Fibroblast of skin of abdomen (primary cell): ENCODE measurements around the gene GBX1.
A peak's percentile ranks its signal among the peaks of the same experiment; 100 is the strongest.

Experiments
- DNase-seq: peaks from one replicate; pipeline ENCODE4 v3.0.0-alpha.2; 2013

GBX1 gene

GRCh38 chr7:151114151-151115090, 53.1 kb downstream of the GBX1 start:
- no peak for DNase-seq

- DNase-seq = peak; percentile 89
Observed at GRCh38 chr7:151113344-151114150, 53.9 kb downstream of the GBX1 start.

GRCh38 chr7:151110941-151111645, 56.4 kb downstream of the GBX1 start:
- peak; percentile 69 for DNase-seq

- DNase-seq = no peak
Observed at GRCh38 chr7:151110236-151110940, 57.1 kb downstream of the GBX1 start.

GRCh38 chr7:151109094-151110048, 58.1 kb downstream of the GBX1 start:
- peak; percentile 39 for DNase-seq

- DNase-seq = no peak
Observed at GRCh38 chr7:151107882-151108281, 59.6 kb downstream of the GBX1 start.

GRCh38 chr7:151104411-151105235, 62.9 kb downstream of the GBX1 start:
- DNase-seq = peak; percentile 92

GRCh38 chr7:151103973-151104372, 63.5 kb downstream of the GBX1 start:
- DNase-seq = no peak

- no peak for DNase-seq
Observed at GRCh38 chr7:151102991-151103390, 64.5 kb downstream of the GBX1 start.

GRCh38 chr7:151101621-151102396, 65.7 kb downstream of the GBX1 start:
- no peak for DNase-seq

- no peak for DNase-seq
Observed at GRCh38 chr7:151100921-151101320, 66.6 kb downstream of the GBX1 start.

- DNase-seq = no peak
Observed at GRCh38 chr7:151099486-151100211, 67.8 kb downstream of the GBX1 start.
